Activated naive CD4-positive, alpha-beta T cell treated with anti-CD3 and anti-CD28 coated beads, Interleukin-2, amount 50 U/mL, for 72 hours (primary cell): ENCODE data around the gene GMEB1. TPM values are rescaled to one million over a fixed set of nuclear protein-coding genes. Genes with fewer than 3 reads are reported as not detected.
"Not testable (repeated sequence)": the region's sequence is repeated elsewhere in the genome, so short reads cannot be mapped to it uniquely, and the experiment has no call there.

Experiments used
- ATAC-seq, 2 donors: fragments of 150-1000 bp; cut with Tn5 transposase; 2 replicates each; pipeline ENCODE4 v1.10.0; 2021; ENCODE audit warnings: mild to moderate bottlenecking in 2 of 2, moderate library complexity in 2 of 2
- DNase-seq, 2 donors: peaks; one replicate each; pipeline ENCODE4 v3.0.0; 2021 to 2022; ENCODE audit warnings: low spot score in 2 of 2
- H3K27ac Mint-ChIP-seq, 2 donors: one replicate each; pipeline ENCODE4 v1.8.0; 2022; ENCODE audit warnings: mild to moderate bottlenecking in 2 of 2, mixed read lengths in 2 of 2
- H3K36me3 Mint-ChIP-seq, 2 donors: one replicate each; pipeline ENCODE4 v1.8.0; 2022; ENCODE audit warnings: mixed read lengths in 2 of 2
- H3K9me3 Mint-ChIP-seq, 2 donors: one replicate each; pipeline ENCODE4 v1.8.0; 2022; ENCODE audit warnings: mixed read lengths in 2 of 2
- total RNA-seq, 2 donors: library from RNA; stranded (reverse); gene quantifications; one replicate each; pipeline ENCODE4 v1.2.3, GENCODE V29; 2022

GMEB1 gene
- total RNA-seq = 10 to 100 TPM; 18.9 to 26.7 TPM

- Mint-ChIP-seq H3K36me3 (peaks cover 6 to 7% of the 10 kb centered on the region in 2 donors), H3K27ac (peak within 1 kb of the TSS; percentile 97 to 99), H3K9me3 (no peaks in the 10 kb centered on the region)
- DNase-seq (peak; percentile 86 to 90), ATAC-seq (peak; percentile 75 to 81)
Measured at GRCh38 chr1:28668191-28668955, at the start of gene GMEB1. GMEB1 (plus strand) TSS chr1:28668784; CDS start chr1:28683613, 14,829 bp downstream.

DNA sequence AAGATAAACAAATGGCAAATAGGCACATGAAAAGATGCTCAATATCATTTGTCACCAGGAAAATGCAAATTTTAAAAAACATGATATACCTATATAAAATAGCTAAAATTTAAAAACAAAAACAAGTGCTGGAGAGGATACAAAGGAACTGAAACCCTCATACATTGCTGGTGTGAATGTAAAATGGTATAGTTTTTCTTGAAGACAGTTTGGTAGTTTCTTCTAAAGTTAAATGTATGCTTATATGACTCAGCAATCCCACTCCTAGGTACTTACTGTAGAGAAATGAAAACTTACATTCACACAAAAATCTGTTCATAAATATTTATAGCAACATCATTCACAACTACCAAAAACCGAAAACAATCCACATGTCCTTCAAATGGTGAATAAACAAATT, 36.9 kb upstream of the GMEB1 start:
- H3K36me3 Mint-ChIP-seq = no peaks in the 10 kb centered on the region
- H3K9me3 Mint-ChIP-seq = no peaks in the 10 kb centered on the region
- H3K27ac Mint-ChIP-seq = peak overlapping the region in 1 of 2 donors; percentile 70
- no peak for DNase-seq
- ATAC-seq = no peak

DNA sequence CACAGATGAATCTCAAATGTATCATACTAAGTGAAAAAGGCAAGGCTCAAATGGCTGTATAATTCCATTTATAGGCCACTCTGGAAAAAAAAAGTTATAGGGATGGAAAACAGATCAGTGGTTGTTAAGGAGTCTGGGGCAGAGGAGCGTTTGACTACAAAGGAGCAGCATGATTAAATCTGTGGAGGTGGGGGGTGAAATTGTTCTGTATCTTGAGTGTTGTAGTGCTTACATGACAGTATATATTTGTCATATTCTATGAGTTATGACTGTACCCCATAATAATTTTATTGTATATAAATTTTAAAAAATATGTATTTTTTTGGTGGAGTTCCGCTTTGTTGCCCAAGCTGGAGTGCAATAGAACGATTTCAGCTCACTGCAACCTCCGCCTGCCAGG, 36.0 kb upstream of the GMEB1 start:
- ATAC-seq = no peak
- Mint-ChIP-seq H3K27ac (no peak overlapping the region), H3K9me3 (no peaks in the 10 kb centered on the region), H3K36me3 (no peaks in the 10 kb centered on the region)
- no peak for DNase-seq

GRCh38 chr1:28640766-28641165, 27.8 kb upstream of the GMEB1 start:
- Mint-ChIP-seq H3K9me3 (no peaks in the 10 kb centered on the region), H3K27ac (no peak overlapping the region), H3K36me3 (peaks cover 13 to 29% of the 10 kb centered on the region in 2 donors)
- no peak for ATAC-seq
- DNase-seq = peak; percentile 18 to 32

DNA sequence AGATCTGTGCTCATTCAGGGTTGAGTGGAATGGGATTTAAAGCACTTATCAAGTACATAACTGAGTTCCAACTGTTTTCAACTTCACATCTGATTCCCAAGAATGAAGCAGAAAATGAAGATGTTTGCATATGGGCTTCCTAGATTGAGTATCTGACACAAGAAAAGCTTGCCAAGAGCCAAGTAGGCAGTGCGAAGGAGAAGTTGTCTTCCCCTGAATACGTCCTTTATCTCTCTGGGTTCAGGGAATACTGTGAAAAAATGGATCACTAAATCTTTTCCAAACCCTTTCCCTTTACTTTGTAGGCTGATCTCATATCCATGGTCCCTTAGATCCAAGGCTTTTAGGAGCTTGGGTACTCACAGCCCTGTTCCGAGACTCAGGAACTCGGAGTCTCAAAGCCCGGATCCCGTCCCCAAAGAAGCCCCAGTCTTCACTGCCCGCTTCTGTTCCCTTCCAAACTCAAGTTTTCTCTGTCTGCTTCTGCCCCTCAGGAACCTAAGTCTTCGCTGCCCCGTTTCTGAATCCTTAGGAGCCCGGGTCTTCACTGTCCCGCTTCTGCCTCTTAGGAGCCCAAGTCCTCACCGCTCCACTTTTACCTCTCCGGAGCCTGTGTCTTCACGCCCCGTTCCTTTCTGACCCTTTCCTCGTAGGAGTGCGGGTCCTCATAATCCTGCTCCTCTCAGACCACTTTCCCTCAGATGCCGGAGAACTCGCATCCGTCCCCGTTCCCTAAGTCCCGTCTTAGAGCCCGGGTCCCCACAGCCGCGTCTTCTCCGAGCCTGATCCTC, 26.3 kb upstream of the GMEB1 start:
- Mint-ChIP-seq H3K9me3 (no peaks in the 10 kb centered on the region), H3K36me3 (peaks cover 13 to 29% of the 10 kb centered on the region in 2 donors), H3K27ac (peak overlapping the region; percentile 97 to 99)
- ATAC-seq = peak; percentile 12 to 16
- no peak for DNase-seq

DNA sequence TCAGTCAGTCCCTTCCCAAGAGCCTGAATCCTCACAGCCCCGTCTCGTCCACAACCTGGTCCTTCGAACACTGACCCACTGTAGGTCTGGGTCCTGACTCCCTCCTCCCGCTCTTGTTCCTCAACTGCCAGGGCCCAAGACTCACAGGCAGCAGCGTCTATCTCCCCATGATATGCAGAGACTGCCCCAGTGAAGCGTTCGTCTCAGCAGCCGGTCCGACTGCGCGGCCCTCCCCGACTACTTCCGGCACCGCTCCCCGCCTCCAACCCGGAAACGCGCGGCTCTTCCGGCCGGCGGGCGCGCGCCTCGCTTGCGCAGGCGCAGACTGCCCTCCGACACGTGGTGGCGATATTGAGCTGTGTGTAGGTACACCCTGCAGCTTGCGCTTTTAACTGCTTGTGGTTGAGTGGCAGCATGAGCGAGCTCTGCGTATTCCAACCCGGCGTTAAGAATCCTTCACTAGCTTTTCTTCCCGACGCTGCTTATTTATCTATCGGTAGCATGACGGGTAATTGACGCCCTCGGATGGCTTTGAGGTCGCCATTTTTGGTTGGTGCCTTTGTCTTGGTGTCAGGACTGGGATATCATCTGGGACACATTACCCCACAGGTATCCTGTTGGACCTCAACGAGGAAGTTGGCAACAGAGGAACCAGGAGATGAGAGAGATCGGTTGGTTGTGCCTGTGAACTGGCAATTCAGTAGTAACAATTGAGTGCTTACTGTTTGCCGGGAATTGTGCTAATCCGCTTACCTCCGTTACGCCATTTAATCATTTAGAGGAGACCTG, 25.5 kb upstream of the GMEB1 start, which contains the start of gene TAF12:
Gene TAF12 (minus strand): TSS at position 221 of the 789 bp plus-strand sequence. CDS start 20,986 bp downstream, outside the sequence.
- Mint-ChIP-seq H3K36me3 (peaks cover 13 to 29% of the 10 kb centered on the region in 2 donors), H3K27ac (peak within 1 kb of the TSS; percentile 97 to 99), H3K9me3 (no peaks in the 10 kb centered on the region)
- ATAC-seq = peak; percentile 88 to 89
- peak; percentile 84 to 90 for DNase-seq

GRCh38 chr1:28644494-28644893, 24.1 kb upstream of the GMEB1 start:
- no peak for ATAC-seq
- Mint-ChIP-seq H3K36me3 (peaks cover 13 to 29% of the 10 kb centered on the region in 2 donors), H3K27ac (peak overlapping the region; percentile 97 to 99), H3K9me3 (no peaks in the 10 kb centered on the region)
- DNase-seq = peak in 1 of 2 donors; percentile 21

DNA sequence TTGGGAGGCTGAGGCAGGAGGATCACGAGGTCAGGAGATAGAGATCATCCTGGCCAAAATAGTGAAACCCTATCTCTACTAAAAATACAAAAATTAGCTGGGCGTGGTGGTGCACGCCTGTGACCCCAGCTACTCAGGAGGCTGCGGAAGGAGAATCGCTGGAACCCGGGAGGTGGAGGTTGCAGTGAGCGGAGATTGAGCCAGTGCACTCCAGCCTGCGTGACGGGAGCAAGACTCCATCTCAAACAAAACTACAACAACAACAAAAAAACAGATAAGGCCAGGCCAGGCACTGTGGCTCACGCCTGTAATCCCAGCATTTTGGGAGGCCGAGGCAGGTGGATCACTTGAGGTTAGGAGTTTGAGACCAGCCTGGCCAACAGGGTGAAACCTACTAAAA, 23.2 kb upstream of the GMEB1 start:
- H3K9me3 Mint-ChIP-seq, ATAC-seq: not testable (repeated sequence)
- peaks cover 13 to 29% of the 10 kb centered on the region in 2 donors for H3K36me3 Mint-ChIP-seq

DNA sequence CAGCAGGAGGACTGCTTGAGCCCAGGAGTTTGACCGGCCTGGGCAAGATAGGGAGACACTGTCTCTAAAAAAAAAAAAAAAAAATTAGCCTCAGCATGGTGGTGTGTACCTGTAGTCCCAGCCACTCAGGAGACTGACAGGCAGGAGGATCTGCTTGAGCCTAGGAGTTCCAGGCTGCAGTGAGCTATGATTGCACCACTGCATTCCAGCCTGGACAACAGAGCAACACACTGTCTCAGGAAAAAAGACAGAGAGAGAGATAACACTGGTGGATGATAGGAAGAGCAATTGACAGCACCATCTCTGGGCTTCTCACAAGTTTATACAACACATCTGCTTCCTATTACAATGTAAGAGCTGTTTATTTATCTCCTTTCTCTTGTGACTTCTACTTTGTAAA, 22.5 kb upstream of the GMEB1 start:
- no peaks in the 10 kb centered on the region for H3K9me3 Mint-ChIP-seq
- peaks cover 13 to 29% of the 10 kb centered on the region in 2 donors for H3K36me3 Mint-ChIP-seq
- no peak for ATAC-seq
- H3K27ac Mint-ChIP-seq = peak overlapping the region in 1 of 2 donors; percentile 75
- no peak for DNase-seq

More for the DNA sequence above, 23.2 kb upstream of the GMEB1 start:
- DNase-seq, H3K27ac Mint-ChIP-seq: not testable (repeated sequence)

GRCh38 chr1:28648008-28648473, 20.5 kb upstream of the GMEB1 start:
- ATAC-seq (peak; percentile 73 to 79), DNase-seq (peak; percentile 80 to 91)
- H3K27ac Mint-ChIP-seq = peak overlapping the region; percentile 100
- no peaks in the 10 kb centered on the region for H3K9me3 Mint-ChIP-seq
- peaks cover 5 to 16% of the 10 kb centered on the region in 2 donors for H3K36me3 Mint-ChIP-seq

GRCh38 chr1:28648474-28649198, 19.9 kb upstream of the GMEB1 start, which contains the start of gene RNU11:
RNU11 (plus strand) TSS chr1:28648600.
- ATAC-seq (peak; percentile 78 to 80), DNase-seq (peak; percentile 85 to 89)
- Mint-ChIP-seq H3K9me3 (no peaks in the 10 kb centered on the region), H3K27ac (peak within 1 kb of the TSS; percentile 100), H3K36me3 (peaks cover 0 to 10% of the 10 kb centered on the region in 2 donors)

DNA sequence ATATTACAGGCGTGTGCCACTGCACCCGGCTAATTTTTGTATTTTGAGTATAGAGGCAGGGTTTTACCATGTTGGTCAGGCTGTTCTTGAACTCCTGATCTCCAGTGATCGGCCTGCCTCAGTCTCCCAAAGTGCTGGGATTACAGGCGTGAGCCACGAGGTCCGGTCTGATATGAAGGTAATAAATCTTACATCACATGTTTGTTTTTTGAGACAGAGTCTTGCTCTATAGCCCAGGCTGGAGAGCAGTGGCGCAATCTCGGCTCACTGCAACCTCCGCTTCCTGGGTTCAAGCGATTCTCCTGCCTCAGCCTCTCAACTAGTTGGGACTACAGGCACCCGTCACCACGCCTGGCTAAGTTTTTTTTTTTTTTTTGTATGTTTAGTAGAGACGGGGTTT, 15.5 kb upstream of the GMEB1 start:
- not testable (repeated sequence) for H3K27ac Mint-ChIP-seq, H3K36me3 Mint-ChIP-seq, H3K9me3 Mint-ChIP-seq, DNase-seq, ATAC-seq

- not testable (repeated sequence) for ATAC-seq, H3K36me3 Mint-ChIP-seq, H3K27ac Mint-ChIP-seq, H3K9me3 Mint-ChIP-seq, DNase-seq
Measured at GRCh38 chr1:28653870-28654269, 14.7 kb upstream of the GMEB1 start.

DNA sequence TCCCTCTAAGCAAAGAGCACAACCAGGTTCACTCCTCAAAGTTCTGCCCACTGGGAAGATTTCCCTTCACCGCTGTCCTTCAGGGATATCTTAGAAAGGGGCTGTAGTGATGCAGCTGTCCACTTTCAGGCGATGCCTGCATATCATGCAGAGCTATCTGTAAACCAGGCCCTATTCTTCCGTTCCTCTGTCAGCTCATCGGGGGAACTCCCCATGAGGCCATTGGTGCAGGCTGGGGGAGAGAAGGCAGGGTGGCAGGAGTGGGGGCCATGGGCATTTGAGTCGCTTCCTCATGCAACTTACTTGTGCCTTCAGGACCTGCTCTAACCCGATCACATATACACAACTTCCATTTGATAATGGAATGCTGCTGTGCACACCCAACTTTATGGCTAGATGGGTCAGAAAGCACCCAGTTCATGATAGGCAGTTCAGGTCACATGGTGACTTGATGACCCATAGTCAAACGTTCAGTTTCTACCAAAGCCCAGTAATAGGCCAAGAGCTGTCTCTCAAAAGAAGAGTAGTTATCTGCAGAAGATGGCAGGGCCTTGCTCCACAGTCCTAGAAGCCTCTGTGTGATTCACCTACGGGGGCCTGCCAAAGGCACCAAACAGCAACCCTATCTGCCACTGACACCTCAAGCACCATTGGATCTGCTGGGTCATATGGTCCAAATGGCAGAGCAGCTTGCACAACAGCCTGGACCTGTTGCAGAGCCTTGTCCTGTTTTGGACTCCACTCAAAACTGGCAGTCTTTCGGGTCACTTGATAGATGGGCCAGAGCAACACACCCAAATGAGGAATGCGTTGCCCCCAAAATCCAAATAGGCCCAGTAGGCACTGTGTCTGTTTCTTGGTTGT, 12.9 kb upstream of the GMEB1 start:
- DNase-seq, H3K9me3 Mint-ChIP-seq, H3K36me3 Mint-ChIP-seq, ATAC-seq: not testable (repeated sequence)
- H3K27ac Mint-ChIP-seq = peak overlapping the region in 1 of 2 donors; percentile 17

DNA sequence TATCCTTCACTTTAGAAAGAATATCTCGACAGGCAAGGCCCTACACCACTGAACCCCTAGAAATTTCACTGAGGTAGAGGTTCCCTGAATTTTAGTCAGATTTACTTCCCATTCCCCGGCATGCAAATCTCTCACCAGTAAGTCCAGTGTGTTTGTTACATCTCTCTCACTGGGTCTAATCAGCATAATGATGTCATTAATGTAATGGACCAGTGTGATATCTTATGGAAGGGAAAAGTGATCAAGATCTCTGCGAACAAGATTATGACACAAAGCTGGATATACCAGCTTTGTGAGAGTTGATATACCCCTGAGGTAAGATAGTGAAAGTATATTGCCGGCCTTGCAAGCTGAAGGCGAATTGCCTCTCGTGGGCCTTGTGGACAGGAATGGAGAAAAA, 12.2 kb upstream of the GMEB1 start:
- no peak for DNase-seq
- H3K36me3 Mint-ChIP-seq = no peaks in the 10 kb centered on the region
- H3K27ac Mint-ChIP-seq = no peak overlapping the region
- ATAC-seq = no peak
- H3K9me3 Mint-ChIP-seq = no peaks in the 10 kb centered on the region
